Measurements from ENCODE around the gene DLG5. TPM values are rescaled to one million over a fixed set of nuclear protein-coding genes. Genes with fewer than 3 reads are reported as not detected.

The DLG5 gene
- total and polyA plus RNA-seq, 8 donors: 11.3 to 19.4 (median 13.5) TPM

DNA sequence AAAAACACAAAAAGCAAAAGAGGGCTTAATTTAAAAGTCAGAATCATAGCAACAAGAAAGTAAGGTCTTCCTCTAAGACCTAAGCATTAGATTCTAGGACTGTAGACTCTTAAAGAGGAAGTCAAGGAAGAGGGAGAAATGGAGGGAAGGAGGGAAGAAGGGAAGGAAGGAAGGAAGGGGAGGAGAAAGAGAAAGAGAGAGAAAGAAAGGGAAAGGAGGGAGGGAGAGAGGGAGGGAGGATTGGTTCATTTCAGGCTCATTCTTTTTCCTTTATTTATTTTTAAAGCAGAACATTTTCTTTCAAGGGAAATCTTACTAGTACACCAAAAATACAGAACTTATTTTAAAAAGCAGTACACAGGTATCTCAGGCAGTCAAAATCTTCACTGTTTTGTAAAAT, 81.1 kb downstream of the DLG5 start:
- DNase-seq: no peak

GRCh38 chr10:77844713-77845445, 81.7 kb downstream of the DLG5 start:
- TF ChIP-seq CTCF (IDR thresholded peaks at IDR 0.05): no peak
- intact Hi-C loops (cut with DNase I): loop anchor here in 2 of 3 donors (5.0 to 10.0 kb wide), 2 partner anchors 130 to 132 kb away; no protein-coding TSS in a partner anchor
- no peak overlapping the region for H3K27ac ChIP-seq
- peaks cover 0 to 20% (median 11%) of the 10 kb centered on the region in 3 donors for H3K36me3 ChIP-seq
- peaks cover 0 to 2% (median 0%) of the 10 kb centered on the region in 3 donors for H3K4me1 ChIP-seq
- no peaks in the 10 kb centered on the region for H3K9me3 ChIP-seq
- no peak overlapping the region for H3K4me3 ChIP-seq
- no peak for FAIRE-seq
- 84 to 87% methylated on average over 9 of the region's 9 CpGs for WGBS, 2 donors
- no peak for ATAC-seq
- no peak for DNase-seq
- no peaks in the 10 kb centered on the region for H3K27me3 ChIP-seq

More for the DNA sequence above, 81.1 kb downstream of the DLG5 start:
- peaks cover 0 to 2% (median 0%) of the 10 kb centered on the region in 3 donors for H3K4me1 ChIP-seq
- intact Hi-C loops (cut with DNase I): loop anchor here in 2 of 3 donors (5.0 to 10.0 kb wide), 2 partner anchors 129 to 132 kb away; no protein-coding TSS in a partner anchor
- no peaks in the 10 kb centered on the region for H3K27me3 ChIP-seq
- H3K36me3 ChIP-seq: peaks cover 0 to 19% (median 11%) of the 10 kb centered on the region in 3 donors
- no peak overlapping the region for H3K4me3 ChIP-seq
- H3K9me3 ChIP-seq: no peaks in the 10 kb centered on the region
- no peak overlapping the region for H3K27ac ChIP-seq
- TF ChIP-seq CTCF (IDR thresholded peaks at IDR 0.05): no peak
- FAIRE-seq (no peak), ATAC-seq (no peak)

DNA sequence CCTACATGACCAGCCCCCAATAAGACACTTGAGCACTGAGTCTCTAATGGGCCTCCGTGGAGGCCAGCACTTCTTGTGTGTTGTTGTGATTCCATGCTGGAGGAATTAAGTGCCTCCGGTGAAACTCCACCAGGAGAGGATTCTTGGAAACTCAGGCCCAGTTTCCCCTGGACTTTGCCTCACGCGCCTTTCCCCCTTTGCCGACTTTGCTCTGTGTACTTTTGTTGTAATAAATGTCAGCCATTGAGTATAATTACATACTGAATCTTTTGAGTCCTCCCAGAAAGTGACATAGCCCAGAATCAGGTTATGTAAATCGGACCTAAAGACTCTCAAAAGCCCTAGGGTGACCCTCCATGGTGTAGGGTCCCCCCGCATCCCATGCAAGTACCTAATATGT, 82.4 kb downstream of the DLG5 start:
- FAIRE-seq (no peak), ATAC-seq (no peak), DNase-seq (no peak)
- Histone ChIP-seq H3K4me1 (peaks cover 0 to 2% (median 0%) of the 10 kb centered on the region in 3 donors), H3K27ac (no peak overlapping the region), H3K27me3 (no peaks in the 10 kb centered on the region), H3K9me3 (no peaks in the 10 kb centered on the region), H3K4me3 (no peak overlapping the region), H3K36me3 (peaks cover 0 to 20% (median 11%) of the 10 kb centered on the region in 3 donors)
- 87 to 90% methylated on average over 7 of the region's 7 CpGs for WGBS, 2 donors
- no peak for TF ChIP-seq CTCF (IDR thresholded peaks at IDR 0.05)
- intact Hi-C loops (cut with DNase I): loop anchor here in 1 of 3 donors (10.0 kb wide), 1 partner anchor 131 kb away; no protein-coding TSS in a partner anchor

GRCh38 chr10:77843264-77843663, 83.3 kb downstream of the DLG5 start:
- no peak for FAIRE-seq
- intact Hi-C loops (cut with DNase I): loop anchor here in 1 of 3 donors (10.0 kb wide), 1 partner anchor 132 kb away; no protein-coding TSS in a partner anchor
- Histone ChIP-seq H3K27me3 (no peaks in the 10 kb centered on the region), H3K9me3 (no peaks in the 10 kb centered on the region), H3K27ac (no peak overlapping the region), H3K4me1 (peaks cover 0 to 2% (median 0%) of the 10 kb centered on the region in 3 donors), H3K36me3 (peaks cover 0 to 20% (median 11%) of the 10 kb centered on the region in 3 donors), H3K4me3 (no peak overlapping the region)
- no peak for DNase-seq
- no peak for TF ChIP-seq CTCF (IDR thresholded peaks at IDR 0.05)
- no peak for ATAC-seq
- 91 to 93% methylated on average over 11 of the region's 11 CpGs for WGBS, 2 donors

Measured in pancreas (tissue), 10 donors.